Anterior cingulate cortex (tissue), 58 donors: ENCODE measurements around the gene RPS6KA5.
"Not testable (repeated sequence)": the region's sequence is repeated elsewhere in the genome, so short reads cannot be mapped to it uniquely, and the experiment has no call there.

Experiments used
- DNase-seq, 58 donors: peaks; one replicate each; lab custom pipeline; 2025; lab: John Stamatoyannopoulos, UW

RPS6KA5 gene

DNA sequence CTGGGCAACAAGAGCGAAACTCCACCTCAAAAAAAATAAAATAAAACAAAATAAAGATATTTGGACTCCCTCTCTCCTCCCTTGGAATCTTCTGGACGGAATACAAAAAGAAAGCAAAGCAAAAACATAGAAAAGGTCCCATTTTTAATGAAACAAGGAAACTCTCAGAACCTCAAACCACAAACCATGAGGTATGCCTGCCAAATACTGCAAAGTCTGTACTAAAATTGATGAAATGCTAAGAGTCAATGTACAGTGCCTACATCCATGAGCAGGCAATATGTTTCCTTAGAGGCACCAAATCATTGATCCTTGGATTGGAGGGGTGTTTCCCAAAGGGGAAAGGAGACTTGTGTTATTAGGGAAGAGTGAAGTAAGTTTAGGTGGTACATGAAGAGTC, 8.2 kb upstream of the RPS6KA5 start:
- DNase-seq: no peak

DNA sequence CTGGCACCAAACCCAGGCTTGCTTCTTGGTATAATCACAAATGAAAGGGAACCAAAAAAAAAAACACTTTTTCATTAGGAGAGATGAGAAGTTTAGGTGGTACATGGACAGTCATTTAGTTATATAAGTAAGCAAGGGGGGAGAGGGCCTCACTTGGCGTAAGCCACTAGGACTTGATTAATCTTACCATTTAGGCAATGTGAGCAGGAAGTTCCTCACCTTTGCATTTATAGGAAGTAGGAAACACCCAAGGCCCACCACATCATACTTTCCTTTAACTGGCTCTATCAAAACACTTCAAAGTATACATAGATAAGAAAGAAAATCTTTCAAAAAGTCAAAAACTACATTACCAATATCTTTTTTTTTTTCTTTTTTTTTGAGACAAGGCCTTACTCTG, 6.7 kb upstream of the RPS6KA5 start:
- DNase-seq: no peak

- no peak for DNase-seq
Observed at GRCh38 chr14:91065266-91065665, 4.8 kb upstream of the RPS6KA5 start.

- DNase-seq: no peak
Observed at GRCh38 chr14:91063119-91063518, 2.7 kb upstream of the RPS6KA5 start.

DNA sequence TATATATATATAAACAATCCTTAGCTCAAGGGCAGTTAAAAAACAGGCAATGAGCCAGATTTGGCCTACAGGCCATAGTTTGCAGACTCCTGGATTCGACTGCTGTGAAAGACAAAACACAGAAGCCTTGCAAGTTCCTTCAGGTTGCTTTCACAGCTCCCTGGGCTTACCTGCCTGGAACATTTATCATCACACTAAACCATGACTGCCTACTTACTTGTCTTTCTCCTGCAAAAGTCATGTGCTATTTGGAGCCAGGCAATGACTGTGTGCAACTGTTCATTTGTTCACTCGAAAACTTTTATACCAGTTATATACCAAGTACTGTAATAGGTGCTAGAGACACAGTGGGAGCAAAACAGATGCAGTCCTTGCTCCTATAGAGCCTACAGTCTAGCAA, 2.2 kb upstream of the RPS6KA5 start:
- DNase-seq: no peak

DNA sequence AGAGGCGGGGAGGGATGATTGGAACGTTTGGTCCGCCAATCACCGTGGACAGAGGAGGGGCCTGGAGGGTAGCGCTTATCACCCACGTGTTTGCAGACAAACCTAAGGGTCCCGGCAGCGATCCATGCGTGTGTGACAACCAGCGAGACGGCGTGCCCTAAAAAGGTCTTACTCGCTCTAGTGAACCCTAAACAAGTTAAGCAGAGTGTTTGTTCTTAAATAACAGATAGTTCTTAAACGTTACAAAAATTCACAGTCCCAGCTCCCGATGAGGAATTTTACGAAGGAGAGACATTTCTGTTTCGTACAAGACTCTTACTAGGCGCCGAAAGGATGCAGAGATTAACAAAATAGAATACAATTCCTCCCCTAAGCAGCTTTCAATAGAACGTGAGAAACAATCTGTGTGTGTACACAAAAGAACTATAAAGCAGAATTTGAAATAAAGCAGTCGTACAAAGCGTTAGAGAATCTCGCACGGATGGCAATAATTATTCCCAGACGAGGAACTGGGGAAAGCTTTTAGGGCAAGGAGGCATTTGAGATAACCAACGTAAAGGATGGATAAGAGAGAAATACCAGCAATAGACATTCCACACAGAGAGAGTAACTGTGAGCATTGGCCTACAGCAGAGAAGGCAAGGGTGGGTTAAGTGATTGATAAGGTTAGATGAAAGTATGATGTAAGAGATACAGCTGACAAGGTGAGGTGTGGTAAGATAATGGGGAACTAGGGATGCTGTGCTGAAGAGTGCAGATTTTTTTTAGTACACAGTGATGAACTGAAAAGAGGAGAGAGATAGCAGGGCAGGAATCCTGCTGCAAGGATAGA, 831 bp upstream of the RPS6KA5 start:
- DNase-seq: no peak

DNA sequence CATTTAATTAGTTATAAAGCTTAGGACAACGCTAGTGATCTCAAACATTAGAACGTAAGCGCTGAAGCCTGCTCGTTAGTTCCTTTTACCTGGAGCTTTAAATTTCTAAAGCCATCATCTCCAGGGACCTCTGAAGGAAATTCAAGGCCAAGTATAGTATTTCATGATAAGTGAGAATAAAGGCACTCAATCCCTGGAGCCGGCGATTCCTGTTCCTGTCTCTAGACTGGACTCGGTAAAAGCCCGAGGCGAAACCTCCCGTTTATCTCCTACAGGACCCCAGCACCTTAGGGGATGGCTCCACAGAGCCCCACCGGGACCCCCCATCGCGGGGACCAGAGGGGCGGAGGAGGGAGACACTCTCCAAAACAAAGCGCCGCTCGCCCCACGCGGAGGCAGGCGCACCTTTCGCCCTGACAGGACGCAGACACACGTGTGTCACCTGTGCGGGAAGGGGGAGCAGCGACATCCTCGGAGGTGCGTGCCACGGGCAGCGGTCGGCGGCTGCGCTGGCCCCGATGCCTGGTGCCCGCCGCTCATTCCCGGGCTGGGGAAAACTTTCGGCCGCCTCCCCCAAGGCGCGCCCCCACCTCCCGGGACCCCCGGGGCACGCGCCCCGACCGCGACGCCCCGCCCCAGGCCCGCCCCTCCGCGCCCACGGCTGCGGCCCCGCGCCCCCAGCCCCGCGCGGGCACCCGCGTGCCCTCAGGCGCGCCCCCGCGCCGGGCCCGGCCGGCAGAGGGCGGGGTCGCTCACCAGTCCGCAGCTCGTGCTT, 678 bp downstream of the RPS6KA5 start:
- peak in 28 of 58 donors; percentile 6 to 67 (median 34) for DNase-seq

GRCh38 chr14:91058042-91058581, 2.3 kb downstream of the RPS6KA5 start:
- DNase-seq: no peak

GRCh38 chr14:91056361-91056760, 4.1 kb downstream of the RPS6KA5 start:
- no peak for DNase-seq

DNA sequence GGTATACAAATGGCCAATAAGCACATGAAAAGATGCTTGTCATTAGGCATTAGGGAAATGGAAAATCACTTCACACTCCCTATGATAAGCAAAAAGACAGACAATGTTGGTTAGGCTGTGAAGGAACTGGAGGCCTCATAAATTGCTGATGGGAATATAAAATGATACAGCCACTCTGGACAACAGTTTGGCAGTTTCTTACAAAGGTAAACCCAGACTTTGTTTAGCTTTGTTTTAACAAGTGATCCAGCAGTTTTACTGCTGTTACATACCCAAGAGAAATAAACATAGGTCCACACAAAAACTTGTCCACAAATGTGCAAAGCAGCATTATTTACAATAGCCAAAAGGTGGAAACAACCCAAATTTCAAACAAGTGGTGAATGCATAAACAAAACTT, 5.4 kb downstream of the RPS6KA5 start:
- no peak for DNase-seq

GRCh38 chr14:91048676-91049075, 11.8 kb downstream of the RPS6KA5 start:
- DNase-seq: no peak

DNA sequence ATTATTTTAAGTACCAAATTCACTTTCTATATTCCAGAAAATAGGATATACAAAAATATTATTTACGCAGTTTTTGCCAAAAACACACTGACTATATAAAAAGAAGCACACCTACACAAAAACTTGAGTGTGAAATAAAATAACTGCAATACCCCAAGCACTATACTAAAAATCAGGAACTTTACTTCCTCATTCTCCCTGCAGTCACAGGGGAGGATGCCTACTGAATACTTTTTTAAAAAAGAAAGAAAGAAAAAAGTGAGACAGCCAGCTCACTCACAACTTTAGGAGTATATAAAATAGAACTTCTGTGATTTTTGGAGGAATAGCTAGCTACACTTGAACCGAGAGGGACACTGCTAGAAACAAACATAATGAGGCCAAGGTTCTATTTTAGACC, 12.2 kb downstream of the RPS6KA5 start:
- DNase-seq: no peak

GRCh38 chr14:91047174-91047753, 13.2 kb downstream of the RPS6KA5 start:
- DNase-seq: no peak

GRCh38 chr14:91046488-91047072, 13.9 kb downstream of the RPS6KA5 start:
- no peak for DNase-seq

GRCh38 chr14:91041450-91041849, 19.0 kb downstream of the RPS6KA5 start:
- DNase-seq: no peak

DNA sequence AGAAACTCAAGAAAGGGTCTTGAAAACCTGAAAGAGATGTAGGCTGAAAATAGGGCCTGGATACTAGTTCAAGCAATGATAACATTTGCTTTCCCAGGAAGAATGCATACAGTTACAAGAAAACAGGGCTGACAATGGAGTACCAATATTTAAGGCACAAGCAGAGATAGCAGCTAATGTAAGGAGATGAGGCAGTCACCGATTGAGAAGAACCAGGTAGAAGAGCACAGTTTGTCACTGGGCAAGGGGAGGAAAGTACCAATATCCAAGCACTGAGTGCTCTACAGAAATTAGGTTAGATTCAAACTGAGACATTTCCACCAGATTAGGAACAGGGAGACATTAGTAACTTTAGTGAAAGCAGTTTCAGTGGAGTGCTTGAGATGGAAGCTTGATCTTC, 19.9 kb downstream of the RPS6KA5 start:
- DNase-seq: no peak

GRCh38 chr14:91038439-91038838, 22.0 kb downstream of the RPS6KA5 start:
- DNase-seq: peak in 6 of 58 donors; percentile 4 to 50 (median 14)

- no peak for DNase-seq
Observed at GRCh38 chr14:91036741-91037469, 23.5 kb downstream of the RPS6KA5 start.

- DNase-seq: no peak
Observed at GRCh38 chr14:91035855-91036254, 24.6 kb downstream of the RPS6KA5 start.

DNA sequence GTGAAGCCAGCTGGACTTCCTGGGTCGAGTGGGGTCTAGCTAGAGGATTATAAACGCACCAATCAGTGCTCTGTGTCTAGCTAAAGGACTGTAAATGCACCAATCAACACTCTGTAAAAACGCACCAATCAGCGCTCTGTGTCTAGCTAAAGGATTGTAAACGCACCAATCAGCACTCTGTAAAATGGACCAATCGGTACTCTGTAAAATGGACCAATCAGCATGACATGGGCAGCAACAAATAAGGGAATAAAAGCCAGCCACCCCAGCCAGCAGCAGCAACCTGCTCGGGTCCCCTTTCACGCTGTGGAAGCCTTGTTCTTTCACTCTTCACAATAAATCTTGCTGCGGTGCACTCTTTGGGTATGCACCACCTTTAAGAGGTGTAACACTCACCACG, 26.1 kb downstream of the RPS6KA5 start:
- DNase-seq: not testable (repeated sequence)
